AG04450 (cell line): ENCODE measurements around the gene RPS6KA5. TPM values are rescaled to one million over a fixed set of nuclear protein-coding genes. Genes with fewer than 3 reads are reported as not detected.

Source experiments
- CTCF ChIA-PET: fragments of 300-600, 350-600 bp; formaldehyde crosslinking; extraction: SDS; loops from one replicate; lab custom pipeline; 2022; ENCODE audit warnings: antibody characterized with exemption, inconsistent platforms; lab: Charles Lee
- POLR2A ChIA-PET: fragments of 350-600 bp; formaldehyde crosslinking; extraction: SDS; loops from one replicate; lab custom pipeline; 2021; ENCODE audit warnings: antibody characterized with exemption, inconsistent platforms; lab: Yijun Ruan, JAX
- DNase-seq: peaks from one replicate; pipeline ENCODE4 v3.0.0-alpha.2; 2011; ENCODE audit warnings: low read depth, low spot score
- H3K27ac ChIP-seq: one replicate; pipeline ENCODE4 v1.5.1; 2012; ENCODE audit warnings: low read depth, low read length, control low read depth
- H3K27me3 ChIP-seq: one replicate; pipeline ENCODE4 v1.6.0; 2012; ENCODE audit warnings: low read length; ENCODE audit not compliant: control insufficient read depth, insufficient read depth
- H3K4me3 ChIP-seq: 2 replicates; pipeline ENCODE4 v1.5.1; 2011; ENCODE audit warnings: mild to moderate bottlenecking, low read depth, low read length, control low read depth
- H3K9me3 ChIP-seq: 2 replicates; pipeline ENCODE4 v1.5.1; 2012; ENCODE audit warnings: low read length; ENCODE audit not compliant: control insufficient read depth, insufficient read depth
- polyA plus RNA-seq: library from polyadenylated mRNA; depleted of rRNA; stranded (reverse); fragments of >200 nt; gene quantifications from 2 replicates; pipeline ENCODE4 v1.2.3, GENCODE V29; 2011
- TF ChIP-seq, protein P1 (sequence below): IDR thresholded peaks from 2 replicates; pipeline ENCODE4 v1.5.1; 2011; ENCODE audit warnings: low read depth, low read length, control low read depth, inconsistent platforms

Gene RPS6KA5
- polyA plus RNA-seq, 1 experiment: 1.5 TPM

DNA sequence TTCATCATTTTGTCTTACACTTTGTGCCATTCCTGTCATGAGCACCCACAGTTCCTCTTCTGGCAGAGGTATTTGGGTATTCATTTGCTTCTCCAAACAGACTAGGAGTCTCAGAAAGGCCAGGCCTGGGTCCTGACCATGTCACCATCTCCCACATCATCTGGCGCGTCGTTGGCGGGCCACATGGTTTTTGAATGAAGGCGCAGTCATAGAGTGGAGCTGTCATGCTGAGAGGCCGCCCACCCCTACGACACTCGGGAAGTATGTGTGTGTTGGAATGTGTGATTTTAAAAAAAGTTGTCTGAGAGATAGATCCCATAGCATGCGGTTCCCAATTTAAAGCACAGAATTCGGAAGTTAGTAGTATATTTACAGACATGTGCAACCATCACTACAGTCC, 228.6 kb downstream of the RPS6KA5 start:
- no peak for DNase-seq
- no peak overlapping the region for H3K4me3 ChIP-seq
- H3K27me3 ChIP-seq: peaks cover 9% of the 10 kb centered on the region
- TF ChIP-seq, protein P1, sequence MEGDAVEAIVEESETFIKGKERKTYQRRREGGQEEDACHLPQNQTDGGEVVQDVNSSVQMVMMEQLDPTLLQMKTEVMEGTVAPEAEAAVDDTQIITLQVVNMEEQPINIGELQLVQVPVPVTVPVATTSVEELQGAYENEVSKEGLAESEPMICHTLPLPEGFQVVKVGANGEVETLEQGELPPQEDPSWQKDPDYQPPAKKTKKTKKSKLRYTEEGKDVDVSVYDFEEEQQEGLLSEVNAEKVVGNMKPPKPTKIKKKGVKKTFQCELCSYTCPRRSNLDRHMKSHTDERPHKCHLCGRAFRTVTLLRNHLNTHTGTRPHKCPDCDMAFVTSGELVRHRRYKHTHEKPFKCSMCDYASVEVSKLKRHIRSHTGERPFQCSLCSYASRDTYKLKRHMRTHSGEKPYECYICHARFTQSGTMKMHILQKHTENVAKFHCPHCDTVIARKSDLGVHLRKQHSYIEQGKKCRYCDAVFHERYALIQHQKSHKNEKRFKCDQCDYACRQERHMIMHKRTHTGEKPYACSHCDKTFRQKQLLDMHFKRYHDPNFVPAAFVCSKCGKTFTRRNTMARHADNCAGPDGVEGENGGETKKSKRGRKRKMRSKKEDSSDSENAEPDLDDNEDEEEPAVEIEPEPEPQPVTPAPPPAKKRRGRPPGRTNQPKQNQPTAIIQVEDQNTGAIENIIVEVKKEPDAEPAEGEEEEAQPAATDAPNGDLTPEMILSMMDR: no peak
- no peak overlapping the region for H3K27ac ChIP-seq
- H3K9me3 ChIP-seq: no peaks in the 10 kb centered on the region; the same call in 1 of the 2 replicates
- ChIA-PET POLR2A (no interaction called here), CTCF (no interaction called here)

DNA sequence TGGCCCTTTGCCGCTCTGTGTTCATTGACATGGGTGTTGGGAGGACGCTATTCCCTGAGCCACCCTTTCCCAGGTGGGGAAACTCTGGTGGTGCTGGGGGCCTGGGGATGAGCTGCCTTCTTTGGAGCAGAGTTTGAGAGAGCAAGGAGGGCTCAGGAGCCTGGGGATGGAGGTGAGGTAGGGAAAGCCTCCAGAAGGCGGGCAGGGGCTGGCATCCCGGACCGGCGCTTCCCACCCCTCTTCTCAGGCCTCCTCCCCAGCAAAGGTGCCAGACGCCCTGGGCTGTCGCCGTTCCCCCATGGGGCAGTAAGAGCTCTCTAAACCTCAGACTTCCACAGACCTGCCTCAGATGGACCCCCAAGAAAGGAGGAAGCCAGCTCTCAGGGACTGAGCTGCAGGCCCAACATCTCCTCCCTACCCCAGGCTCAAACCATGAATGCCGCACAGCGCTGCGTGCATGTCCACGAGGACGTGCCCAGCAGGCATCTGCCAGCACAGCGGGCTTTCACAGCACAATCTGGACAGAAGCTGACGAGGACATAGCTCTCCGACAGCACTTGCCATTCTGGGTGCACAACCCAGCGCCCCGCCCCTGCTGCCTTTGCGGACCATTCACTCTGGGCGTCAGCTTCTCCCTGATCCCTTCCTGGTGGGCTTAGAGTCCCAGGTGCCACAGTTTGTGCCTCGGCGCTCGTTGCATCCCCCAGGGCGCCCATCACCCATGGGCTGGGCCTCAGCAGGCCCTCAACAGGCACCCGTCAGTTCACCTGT, 229.3 kb downstream of the RPS6KA5 start:
- ChIA-PET POLR2A (no interaction called here), CTCF (no interaction called here)
- no peaks in the 10 kb centered on the region; the same call in 1 of the 2 replicates for H3K9me3 ChIP-seq
- no peak overlapping the region for H3K27ac ChIP-seq
- TF ChIP-seq, protein P1: no peak
- no peak overlapping the region for H3K4me3 ChIP-seq
- H3K27me3 ChIP-seq: peaks cover 9% of the 10 kb centered on the region
- DNase-seq: no peak

DNA sequence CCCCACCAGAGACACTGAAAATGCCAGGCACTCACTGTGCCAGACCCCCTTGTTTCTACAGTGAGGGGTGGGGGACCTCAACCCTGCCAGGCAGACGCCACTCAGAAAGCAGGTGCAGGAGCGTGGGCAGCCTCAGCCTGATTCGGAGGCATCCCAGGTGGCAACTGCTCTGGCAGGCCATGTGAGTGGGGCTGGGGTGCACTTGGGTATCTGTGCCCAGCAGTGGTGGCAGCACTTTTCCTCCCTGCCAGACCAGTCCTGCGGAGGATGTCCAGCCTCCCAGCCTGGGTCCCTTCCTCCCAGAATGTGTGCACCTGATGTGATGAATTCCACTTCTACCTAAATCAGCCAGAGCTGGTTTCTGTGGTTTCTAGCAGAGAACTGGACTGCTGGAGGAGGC, 230.8 kb downstream of the RPS6KA5 start:
- ChIA-PET CTCF (no interaction called here), POLR2A (no interaction called here)
- Histone ChIP-seq H3K9me3 (no peaks in the 10 kb centered on the region; the same call in 1 of the 2 replicates), H3K4me3 (no peak overlapping the region), H3K27ac (no peak overlapping the region), H3K27me3 (peaks cover 11% of the 10 kb centered on the region)
- DNase-seq: no peak
- TF ChIP-seq, protein P1: no peak

DNA sequence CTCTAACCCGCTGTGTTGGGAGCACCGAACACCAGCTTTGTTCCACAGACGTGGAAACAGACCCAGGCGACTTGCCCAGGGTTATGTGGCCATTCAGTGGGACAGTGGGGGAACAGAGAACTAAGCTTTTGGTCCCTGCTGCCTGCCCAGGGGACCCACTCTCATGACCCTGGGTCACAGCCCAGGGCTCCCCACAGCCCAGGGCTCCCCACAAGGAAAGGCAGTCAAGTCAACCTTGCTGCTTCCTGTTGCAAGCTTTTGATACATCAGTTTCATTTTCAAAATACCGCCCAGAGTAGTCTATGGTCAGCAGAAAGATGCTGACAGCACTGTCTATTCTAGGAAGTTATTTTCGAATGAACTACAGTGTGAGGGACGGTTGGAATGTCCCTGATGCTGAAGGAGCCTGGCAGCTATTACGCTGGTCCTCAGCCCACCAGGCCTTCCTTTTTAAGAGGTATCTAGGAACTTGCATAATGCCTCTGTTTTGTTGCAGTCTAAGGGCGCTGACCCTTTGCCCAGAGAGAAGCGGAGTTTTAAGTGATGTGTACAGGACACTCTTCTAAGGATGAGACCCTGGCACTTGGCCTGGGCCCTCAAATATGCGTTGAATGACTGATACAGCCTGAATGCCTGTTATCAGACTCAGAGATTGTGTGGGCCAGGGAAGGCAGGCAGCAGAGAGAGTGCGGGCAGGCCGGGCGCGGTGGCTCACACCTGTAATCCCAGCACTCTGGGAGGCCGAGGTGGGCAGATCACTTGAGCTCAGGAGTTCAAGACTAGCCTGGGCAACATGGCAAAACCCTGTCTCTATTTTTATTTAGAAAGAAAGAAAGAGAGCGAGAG, 231.6 kb downstream of the RPS6KA5 start:
- peaks cover 11% of the 10 kb centered on the region for H3K27me3 ChIP-seq
- H3K9me3 ChIP-seq: peaks cover 6% of the 10 kb centered on the region
- POLR2A ChIA-PET: no interaction called here
- H3K27ac ChIP-seq: no peak overlapping the region
- peak overlapping the region; percentile 17; the same call in 1 of the 2 replicates for H3K4me3 ChIP-seq
- TF ChIP-seq, protein P1: no peak
- CTCF ChIA-PET: interaction anchor here (0.8 to 1.1 kb wide), 2 partner anchors 12 to 13 kb away, joined by 4 read pairs; no protein-coding TSS in a partner anchor
- no peak for DNase-seq
